Hematopoietic multipotent progenitor cell treated with erythropoietin and hydrocortisone succinate and interleukin-3 and kit ligand, for 17 days (in vitro differentiated cells): ENCODE results near the gene ACTMAP.
"Not testable (repeated sequence)": the region's sequence is repeated elsewhere in the genome, so short reads cannot be mapped to it uniquely, and the experiment has no call there.

Experiments
- DNase-seq: peaks from one replicate; pipeline ENCODE4 v3.0.0-alpha.2; 2015; ENCODE audit warnings: low spot score

ACTMAP gene

DNA sequence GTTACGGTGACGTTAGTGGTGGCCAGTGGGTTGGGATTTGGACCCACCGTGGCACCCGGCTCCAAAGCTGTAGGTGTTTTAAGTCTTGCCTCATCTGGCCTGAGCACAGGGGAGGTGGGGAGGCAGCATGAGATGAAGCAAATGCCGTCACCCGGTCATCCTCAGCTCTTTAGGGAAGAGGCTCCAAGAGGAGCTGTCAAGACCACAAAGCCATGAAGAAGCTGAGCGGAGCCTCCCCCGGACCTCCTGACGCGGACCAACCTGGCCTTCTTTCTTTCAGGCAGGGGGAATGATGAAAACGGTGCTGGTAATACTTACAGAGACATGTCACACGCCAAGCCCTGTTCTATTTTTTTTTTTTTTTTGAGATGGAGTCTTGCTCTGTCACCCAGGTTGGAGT is 7.4 kb downstream of the ACTMAP start:
- DNase-seq = no peak

GRCh38 chr19:40742477-40742876 is 7.8 kb downstream of the ACTMAP start:
- DNase-seq = no peak

DNA sequence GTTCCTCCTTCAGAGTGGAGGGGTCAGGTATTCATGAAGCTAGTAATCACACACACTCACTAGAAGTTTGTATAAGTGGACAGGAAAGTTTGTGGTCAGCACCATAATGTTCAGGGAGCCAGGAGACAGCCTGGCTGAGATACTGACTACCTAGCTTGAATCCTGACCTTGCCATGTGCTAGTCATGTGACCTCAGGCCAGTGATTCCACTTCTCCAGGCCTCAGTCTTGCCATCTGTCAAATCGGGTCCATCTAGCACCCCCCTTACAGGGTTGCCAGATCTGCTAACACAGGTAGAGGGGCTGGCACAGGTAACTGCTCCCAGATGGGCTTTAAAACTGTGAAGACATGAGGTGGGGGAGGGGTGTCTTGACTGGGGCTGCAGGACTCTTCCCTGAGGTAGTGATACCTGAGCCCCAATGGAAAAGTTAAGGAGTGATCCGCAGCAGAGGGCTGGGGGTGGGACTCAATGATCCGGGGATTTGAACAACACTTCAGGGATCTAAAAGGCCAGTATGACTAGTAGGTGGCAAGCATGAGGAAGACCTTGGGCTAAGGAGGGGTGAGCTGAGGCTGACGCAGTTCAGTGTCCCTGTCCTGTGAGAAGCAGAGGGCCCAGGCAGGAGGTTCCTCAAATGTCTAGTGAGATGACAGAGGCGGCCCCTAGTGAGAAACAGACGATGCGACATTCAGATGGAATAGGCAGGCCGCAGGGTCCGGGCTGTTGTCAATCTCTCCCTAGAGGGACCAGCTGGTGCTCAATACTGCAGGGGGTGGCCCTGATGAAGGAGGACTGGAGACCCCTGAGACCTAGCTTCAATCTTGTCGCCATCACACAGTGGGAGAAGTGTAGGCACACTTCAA is 8.5 kb downstream of the ACTMAP start:
- no peak for DNase-seq

- DNase-seq = no peak
Measured at GRCh38 chr19:40740747-40741146, 9.5 kb downstream of the ACTMAP start.

GRCh38 chr19:40739871-40740703 is 10.2 kb downstream of the ACTMAP start:
- DNase-seq = no peak

GRCh38 chr19:40739030-40739839 is 11.0 kb downstream of the ACTMAP start:
- DNase-seq = no peak

- no peak for DNase-seq
Measured at GRCh38 chr19:40737102-40737644, 13.1 kb downstream of the ACTMAP start.

GRCh38 chr19:40736661-40737060 is 13.6 kb downstream of the ACTMAP start:
- no peak for DNase-seq

GRCh38 chr19:40735013-40735771 is 15.1 kb downstream of the ACTMAP start:
- DNase-seq = no peak

GRCh38 chr19:40733149-40733548 is 17.1 kb downstream of the ACTMAP start:
- DNase-seq = no peak

- not testable (repeated sequence) for DNase-seq
Measured at GRCh38 chr19:40732304-40732703, 18.0 kb downstream of the ACTMAP start.

- DNase-seq = not testable (repeated sequence)
Measured at GRCh38 chr19:40730065-40730464, 20.2 kb downstream of the ACTMAP start.

- DNase-seq = no peak
Measured at GRCh38 chr19:40726279-40726678, 24.0 kb downstream of the ACTMAP start.

- DNase-seq = no peak
Measured at GRCh38 chr19:40724855-40725254, 25.4 kb downstream of the ACTMAP start.

GRCh38 chr19:40724315-40724714 is 26.0 kb downstream of the ACTMAP start:
- no peak for DNase-seq

DNA sequence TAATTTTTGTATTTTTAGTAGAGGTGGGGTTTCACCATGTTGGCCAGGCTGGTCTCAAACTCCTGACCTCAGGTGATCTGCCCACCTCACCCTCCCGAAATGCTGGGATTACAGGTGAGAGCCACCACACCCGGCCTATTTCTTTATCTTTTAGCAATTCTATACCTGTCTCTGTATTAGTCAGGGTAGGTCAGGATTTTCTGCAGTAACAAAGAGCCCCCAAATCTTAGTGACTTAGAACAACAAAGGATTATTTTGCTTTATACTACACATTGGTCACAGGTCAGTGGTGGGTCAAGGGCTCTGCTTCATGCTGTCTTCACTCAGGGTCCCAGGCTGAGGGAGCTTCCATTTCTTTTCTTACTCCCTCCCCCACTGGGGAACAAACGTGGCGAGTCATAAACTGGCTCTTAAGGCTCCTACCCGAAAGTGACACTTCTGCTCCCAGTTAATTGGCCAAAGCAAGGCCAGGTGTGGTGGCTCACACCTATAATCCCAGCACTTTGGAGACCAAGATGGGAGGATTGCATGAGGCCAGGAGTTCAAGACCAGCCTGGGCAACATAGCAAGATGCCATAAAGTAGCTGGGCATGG is 26.5 kb downstream of the ACTMAP start:
- DNase-seq = no peak

DNA sequence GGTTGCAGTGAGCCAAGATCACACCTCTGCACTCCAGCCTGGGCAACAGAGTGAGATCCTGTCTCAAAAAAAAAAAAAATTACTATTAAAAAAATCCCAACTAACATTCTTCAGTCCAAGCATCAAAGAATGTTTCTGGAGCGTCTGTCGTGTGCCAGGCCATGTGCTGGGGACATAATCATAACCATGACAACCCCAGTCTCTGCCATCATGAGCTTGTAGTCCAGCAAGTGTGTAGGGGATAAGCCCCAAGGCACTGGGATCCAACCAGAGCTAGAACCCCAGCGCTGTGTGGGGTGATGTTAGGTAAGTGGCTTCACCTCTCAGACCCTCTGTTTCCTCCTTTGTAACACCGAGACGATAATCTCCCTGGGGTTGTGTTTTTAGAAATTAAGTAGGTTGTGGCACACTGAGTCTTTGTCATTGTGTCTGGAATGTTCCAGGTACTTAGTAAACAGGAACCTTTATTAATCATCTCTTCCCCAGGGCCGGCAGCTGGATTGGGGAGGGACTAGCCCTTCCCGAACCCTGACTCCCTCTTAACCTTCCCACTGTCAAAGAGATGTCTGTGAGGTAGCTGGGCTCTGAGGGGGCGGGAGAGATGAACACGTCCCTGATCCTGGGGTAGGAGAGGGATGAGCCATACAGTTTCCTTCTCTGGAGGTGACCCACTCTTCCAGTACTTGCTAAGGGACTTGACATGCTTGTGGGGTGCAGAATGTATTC is 28.2 kb downstream of the ACTMAP start:
- DNase-seq = no peak

DNA sequence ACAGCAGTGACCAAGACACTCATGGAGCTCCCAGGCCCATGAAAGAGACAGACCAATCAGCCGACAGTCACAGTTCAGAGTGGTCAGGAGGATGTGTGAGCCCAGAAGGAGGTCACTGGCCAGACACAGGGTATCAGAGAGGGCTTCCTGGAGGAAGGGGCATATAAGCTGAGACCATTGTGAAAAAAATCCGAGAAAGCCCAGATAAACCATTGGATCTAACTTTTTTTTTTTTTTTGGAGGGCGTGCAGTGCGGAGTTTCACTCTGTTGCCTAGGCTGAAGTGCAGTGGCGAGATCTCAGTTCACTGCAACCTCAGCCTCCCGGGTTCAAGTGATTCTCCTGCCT is 29.2 kb downstream of the ACTMAP start:
- no peak for DNase-seq

DNA sequence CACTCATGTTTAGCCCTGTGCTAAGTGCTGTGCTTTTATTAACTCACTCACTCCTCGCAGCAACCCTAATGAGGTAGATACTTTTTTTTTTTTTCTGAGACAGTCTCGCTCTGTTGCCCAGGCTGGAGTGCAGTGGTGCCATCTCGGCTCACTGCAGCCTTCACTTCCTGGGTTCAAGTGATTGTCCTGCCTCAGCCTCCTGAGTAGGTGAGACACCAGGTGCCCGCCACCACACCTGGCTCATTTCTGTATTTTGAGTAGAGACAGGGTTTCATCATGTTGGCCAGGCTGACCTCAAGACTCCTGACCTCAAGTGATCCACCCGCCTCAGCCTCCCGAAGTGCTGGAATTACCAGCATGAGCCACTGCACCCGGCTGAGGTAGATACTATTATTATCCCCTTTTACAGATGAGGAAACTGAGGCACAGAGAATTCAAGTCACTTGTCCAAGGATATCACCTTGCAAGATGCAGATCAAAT is 30.8 kb downstream of the ACTMAP start:
- no peak for DNase-seq

DNA sequence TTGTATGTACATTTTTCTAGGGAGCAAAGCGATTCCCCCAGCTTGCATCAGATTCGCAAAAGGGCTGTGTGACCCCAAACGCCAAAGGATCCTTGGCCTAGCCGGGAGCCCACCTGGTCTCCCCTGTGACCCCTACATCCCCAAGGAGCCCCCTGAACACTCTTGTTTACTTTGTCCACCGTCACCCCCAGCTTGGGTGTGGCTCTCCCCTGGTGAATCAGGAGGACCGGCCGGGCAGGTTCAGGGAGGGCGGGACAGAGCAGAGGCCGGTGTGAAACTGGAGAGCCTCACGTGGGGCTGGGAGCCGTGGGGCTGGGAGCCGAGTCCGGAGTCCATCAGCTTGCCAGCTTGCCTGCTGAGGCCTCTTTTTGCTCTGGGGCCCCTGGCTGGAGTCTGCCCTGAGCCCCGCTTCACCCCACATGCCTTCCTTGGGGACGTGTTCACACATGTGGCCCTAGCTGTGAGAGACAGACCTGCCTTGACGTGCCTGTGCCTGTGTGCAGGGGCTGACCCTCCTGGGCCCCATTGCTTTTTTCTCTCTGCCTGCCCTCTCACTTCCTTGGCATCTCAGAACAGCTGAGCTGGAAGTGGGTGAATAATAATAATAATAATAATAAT is 31.4 kb downstream of the ACTMAP start:
- DNase-seq = peak; percentile 75
